ENCODE measurements around the gene DPPA3.
"Not testable (repeated sequence)": the region's sequence is repeated elsewhere in the genome, so short reads cannot be mapped to it uniquely, and the experiment has no call there.

GRCh38 chr12:7675455-7675854 lies 35.8 kb upstream of the DPPA3 start:
- not testable (repeated sequence) for TF ChIP-seq EZH2 (IDR thresholded peaks at IDR 0.05; ENCODE audit: insufficient read depth, low read length); CTCF (IDR thresholded peaks at IDR 0.05; ENCODE audit: insufficient read depth, low read depth, low read length)
